ENCODE measurements around the gene LEP. TPM values are rescaled to one million over a fixed set of nuclear protein-coding genes. Genes with fewer than 3 reads are reported as not detected.

The LEP gene
- total RNA-seq, 1 experiment from 2014 or later: not detected

GRCh38 chr7:128219636-128220035 lies 21.4 kb upstream of the LEP start:
- ATAC-seq: no peak
- no TSS peak for BruUV-seq (replicated peaks)
- Histone ChIP-seq H3K9me2 (ENCODE audit: insufficient read depth) (no peaks in the 10 kb centered on the region), H3K36me3 (ENCODE audit: control insufficient read depth in 1 of 2, insufficient read depth in 2 of 2, low read length in 2 of 2) (no peaks in the 10 kb centered on the region), H3K27ac (ENCODE audit: low read depth, low read length) (no peak overlapping the region), H4K20me1 (ENCODE audit: insufficient read depth) (no peaks in the 10 kb centered on the region), H3K4me3 (replicated peaks in 1 of 2; ENCODE audit: low read depth in 1 of 2, low read length in 2 of 2) (no peak overlapping the region), H3K4me2 (ENCODE audit: low read length) (no peak overlapping the region), H3K4me1 (ENCODE audit: control insufficient read depth in 1 of 2, insufficient read depth in 2 of 2, low read length in 2 of 2) (peaks cover 6 to 15% of the 10 kb centered on the region in 2 experiments), H3K9me3 (ENCODE audit: control insufficient read depth in 1 of 2, insufficient read depth in 1 of 2, low read depth in 1 of 2, low read length in 2 of 2) (no peaks in the 10 kb centered on the region), H2AFZ (ENCODE audit: low read depth, low read length, poor library complexity, severe bottlenecking) (no peak overlapping the region), H3K9ac (ENCODE audit: low read length) (no peak overlapping the region), H3K79me2 (ENCODE audit: insufficient read depth, low read length) (no peaks in the 10 kb centered on the region), H3K27me3 (ENCODE audit: insufficient read depth, low read length) (no peaks in the 10 kb centered on the region)
- TF ChIP-seq ZBTB33 (IDR thresholded peaks at IDR 0.05; ENCODE audit: extremely low read depth, insufficient replicate concordance, low read length) (no peak), CBX3 (IDR thresholded peaks at IDR 0.05; ENCODE audit: low read depth) (no peak), POLR2A (IDR thresholded peaks at IDR 0.05; ENCODE audit: borderline replicate concordance, extremely low read depth, insufficient read depth, insufficient read length) (no peak), SRF (IDR thresholded peaks at IDR 0.05; ENCODE audit: low read depth) (no peak), ZNF274 (IDR thresholded peaks at IDR 0.05; ENCODE audit: low read depth, low read length) (no peak), JUND (IDR thresholded peaks at IDR 0.05) (no peak), FOSL1 (IDR thresholded peaks at IDR 0.05; ENCODE audit: low read depth) (no peak), YY1 (IDR thresholded peaks at IDR 0.05; ENCODE audit: extremely low read depth, insufficient replicate concordance, low read depth, low read length) (no peak), SP1 (IDR thresholded peaks at IDR 0.05; ENCODE audit: low read depth) (no peak), CTCF (IDR thresholded peaks at IDR 0.05 in 2 of 3, conservative IDR thresholded peaks at IDR 0.05 in 1 of 3; ENCODE audit: borderline replicate concordance in 1 of 3, insufficient read depth in 1 of 3, low read depth in 2 of 3, low read length in 2 of 3) (no peak), ATF3 (IDR thresholded peaks at IDR 0.05) (no peak), ELF1 (IDR thresholded peaks at IDR 0.05; ENCODE audit: borderline replicate concordance, low read depth) (no peak), RAD21 (IDR thresholded peaks at IDR 0.05; ENCODE audit: low read depth) (no peak)
- ChIA-PET CTCF (no interaction called here), POLR2A (no interaction called here), RAD21 (ENCODE audit: low non-redundant PET in 1 of 2, low total read pairs in 2 of 2, uncharacterized antibody in 2 of 2, unreplicated experiment in 2 of 2) (no interaction called here)
- intact Hi-C loops (cut with micrococcal nuclease): no loop called here
- no peak for DNase-seq (ENCODE audit: low read depth, low spot score)
